ENCODE results near the gene NOG.
A peak's percentile ranks its signal among the peaks of the same experiment; 100 is the strongest.

The NOG gene

GRCh38 chr17:56597495-56597990 is 4.0 kb downstream of the NOG start:
- no peaks in the 10 kb centered on the region for H3K36me3 ChIP-seq (ENCODE audit: insufficient read depth, low read length)
- H2AFZ ChIP-seq (ENCODE audit: low read length, unreplicated experiment): no peak overlapping the region
- H3K79me2 ChIP-seq (ENCODE audit: control insufficient read depth, insufficient read depth, low read length, unreplicated experiment): no peaks in the 10 kb centered on the region
- peaks cover 55% of the 10 kb centered on the region for H3K27me3 ChIP-seq (ENCODE audit: insufficient read depth, low read length)
- peaks cover 5% of the 10 kb centered on the region for H3K4me1 ChIP-seq (ENCODE audit: control insufficient read depth, insufficient read depth, low read length, unreplicated experiment)
- no peak overlapping the region for H3K27ac ChIP-seq (ENCODE audit: low read depth, low read length)
- H3K4me3 ChIP-seq (ENCODE audit: low read depth, low read length): peak overlapping the region; percentile 58

- H3K27me3 ChIP-seq (ENCODE audit: insufficient read depth, low read length): peaks cover 61% of the 10 kb centered on the region
- no peaks in the 10 kb centered on the region for H3K36me3 ChIP-seq (ENCODE audit: insufficient read depth, low read length)
- H3K27ac ChIP-seq (ENCODE audit: low read depth, low read length): no peak overlapping the region
- H3K79me2 ChIP-seq (ENCODE audit: control insufficient read depth, insufficient read depth, low read length, unreplicated experiment): no peaks in the 10 kb centered on the region
- H2AFZ ChIP-seq (ENCODE audit: low read length, unreplicated experiment): no peak overlapping the region
- no peak overlapping the region for H3K4me3 ChIP-seq (ENCODE audit: low read depth, low read length)
- H3K4me1 ChIP-seq (ENCODE audit: control insufficient read depth, insufficient read depth, low read length, unreplicated experiment): peaks cover 5% of the 10 kb centered on the region
These were observed 5.0 kb downstream of the NOG start for GRCh38 chr17:56598466-56598865.

- no peak overlapping the region for H3K4me3 ChIP-seq (ENCODE audit: low read depth, low read length)
- peaks cover 67% of the 10 kb centered on the region for H3K27me3 ChIP-seq (ENCODE audit: insufficient read depth, low read length)
- H3K4me1 ChIP-seq (ENCODE audit: control insufficient read depth, insufficient read depth, low read length, unreplicated experiment): peaks cover 5% of the 10 kb centered on the region
- no peak overlapping the region for H3K27ac ChIP-seq (ENCODE audit: low read depth, low read length)
- H3K36me3 ChIP-seq (ENCODE audit: insufficient read depth, low read length): no peaks in the 10 kb centered on the region
- no peaks in the 10 kb centered on the region for H3K79me2 ChIP-seq (ENCODE audit: control insufficient read depth, insufficient read depth, low read length, unreplicated experiment)
- H2AFZ ChIP-seq (ENCODE audit: low read length, unreplicated experiment): no peak overlapping the region
These were observed 5.6 kb downstream of the NOG start for GRCh38 chr17:56599088-56599487.

GRCh38 chr17:56599566-56599965 is 6.1 kb downstream of the NOG start:
- Histone ChIP-seq H3K4me1 (ENCODE audit: control insufficient read depth, insufficient read depth, low read length, unreplicated experiment) (peaks cover 5% of the 10 kb centered on the region), H3K4me3 (ENCODE audit: low read depth, low read length) (no peak overlapping the region), H3K27me3 (ENCODE audit: insufficient read depth, low read length) (peaks cover 66% of the 10 kb centered on the region), H2AFZ (ENCODE audit: low read length, unreplicated experiment) (no peak overlapping the region), H3K79me2 (ENCODE audit: control insufficient read depth, insufficient read depth, low read length, unreplicated experiment) (no peaks in the 10 kb centered on the region), H3K36me3 (ENCODE audit: insufficient read depth, low read length) (no peaks in the 10 kb centered on the region), H3K27ac (ENCODE audit: low read depth, low read length) (no peak overlapping the region)

GRCh38 chr17:56600256-56600655 is 6.8 kb downstream of the NOG start:
- Histone ChIP-seq H3K79me2 (ENCODE audit: control insufficient read depth, insufficient read depth, low read length, unreplicated experiment) (no peaks in the 10 kb centered on the region), H3K27me3 (ENCODE audit: insufficient read depth, low read length) (peaks cover 66% of the 10 kb centered on the region), H3K36me3 (ENCODE audit: insufficient read depth, low read length) (no peaks in the 10 kb centered on the region), H3K4me3 (ENCODE audit: low read depth, low read length) (no peak overlapping the region), H2AFZ (ENCODE audit: low read length, unreplicated experiment) (no peak overlapping the region), H3K27ac (ENCODE audit: low read depth, low read length) (no peak overlapping the region), H3K4me1 (ENCODE audit: control insufficient read depth, insufficient read depth, low read length, unreplicated experiment) (peaks cover 5% of the 10 kb centered on the region)

- Histone ChIP-seq H3K4me1 (ENCODE audit: control insufficient read depth, insufficient read depth, low read length, unreplicated experiment) (peaks cover 5% of the 10 kb centered on the region), H3K27ac (ENCODE audit: low read depth, low read length) (no peak overlapping the region), H3K36me3 (ENCODE audit: insufficient read depth, low read length) (no peaks in the 10 kb centered on the region), H3K79me2 (ENCODE audit: control insufficient read depth, insufficient read depth, low read length, unreplicated experiment) (no peaks in the 10 kb centered on the region), H3K27me3 (ENCODE audit: insufficient read depth, low read length) (peaks cover 56% of the 10 kb centered on the region), H3K4me3 (ENCODE audit: low read depth, low read length) (no peak overlapping the region), H2AFZ (ENCODE audit: low read length, unreplicated experiment) (no peak overlapping the region)
These were observed 8.1 kb downstream of the NOG start for GRCh38 chr17:56601591-56601990.

- H3K79me2 ChIP-seq (ENCODE audit: control insufficient read depth, insufficient read depth, low read length, unreplicated experiment): no peaks in the 10 kb centered on the region
- no peak overlapping the region for H3K27ac ChIP-seq (ENCODE audit: low read depth, low read length)
- no peaks in the 10 kb centered on the region for H3K36me3 ChIP-seq (ENCODE audit: insufficient read depth, low read length)
- no peak overlapping the region for H2AFZ ChIP-seq (ENCODE audit: low read length, unreplicated experiment)
- peaks cover 48% of the 10 kb centered on the region for H3K27me3 ChIP-seq (ENCODE audit: insufficient read depth, low read length)
- H3K4me1 ChIP-seq (ENCODE audit: control insufficient read depth, insufficient read depth, low read length, unreplicated experiment): no peaks in the 10 kb centered on the region
- no peak overlapping the region for H3K4me3 ChIP-seq (ENCODE audit: low read depth, low read length)
These were observed 9.0 kb downstream of the NOG start for GRCh38 chr17:56602292-56603130.

GRCh38 chr17:56603486-56604238 is 10.2 kb downstream of the NOG start:
- Histone ChIP-seq H3K4me1 (ENCODE audit: control insufficient read depth, insufficient read depth, low read length, unreplicated experiment) (no peaks in the 10 kb centered on the region), H3K79me2 (ENCODE audit: control insufficient read depth, insufficient read depth, low read length, unreplicated experiment) (no peaks in the 10 kb centered on the region), H3K36me3 (ENCODE audit: insufficient read depth, low read length) (no peaks in the 10 kb centered on the region), H3K27ac (ENCODE audit: low read depth, low read length) (no peak overlapping the region), H3K27me3 (ENCODE audit: insufficient read depth, low read length) (peaks cover 36% of the 10 kb centered on the region), H3K4me3 (ENCODE audit: low read depth, low read length) (no peak overlapping the region), H2AFZ (ENCODE audit: low read length, unreplicated experiment) (no peak overlapping the region)

- Histone ChIP-seq H3K27ac (ENCODE audit: low read depth, low read length) (no peak overlapping the region), H3K4me3 (ENCODE audit: low read depth, low read length) (no peak overlapping the region), H3K36me3 (ENCODE audit: insufficient read depth, low read length) (no peaks in the 10 kb centered on the region), H3K79me2 (ENCODE audit: control insufficient read depth, insufficient read depth, low read length, unreplicated experiment) (no peaks in the 10 kb centered on the region), H3K4me1 (ENCODE audit: control insufficient read depth, insufficient read depth, low read length, unreplicated experiment) (no peaks in the 10 kb centered on the region), H3K27me3 (ENCODE audit: insufficient read depth, low read length) (peaks cover 32% of the 10 kb centered on the region), H2AFZ (ENCODE audit: low read length, unreplicated experiment) (no peak overlapping the region)
These were observed 11.3 kb downstream of the NOG start for GRCh38 chr17:56604691-56605290.

GRCh38 chr17:56608944-56609343 is 15.4 kb downstream of the NOG start:
- Histone ChIP-seq H3K36me3 (ENCODE audit: insufficient read depth, low read length) (no peaks in the 10 kb centered on the region), H3K4me1 (ENCODE audit: control insufficient read depth, insufficient read depth, low read length, unreplicated experiment) (no peaks in the 10 kb centered on the region), H3K79me2 (ENCODE audit: control insufficient read depth, insufficient read depth, low read length, unreplicated experiment) (no peaks in the 10 kb centered on the region), H3K27me3 (ENCODE audit: insufficient read depth, low read length) (peaks cover 38% of the 10 kb centered on the region), H3K4me3 (ENCODE audit: low read depth, low read length) (no peak overlapping the region), H2AFZ (ENCODE audit: low read length, unreplicated experiment) (no peak overlapping the region), H3K27ac (ENCODE audit: low read depth, low read length) (no peak overlapping the region)
